ENCODE data around the gene HOMER1. TPM values are rescaled to one million over a fixed set of nuclear protein-coding genes. Genes with fewer than 3 reads are reported as not detected.

HOMER1 gene
- total and polyA plus RNA-seq, 9 of the 15 experiments (the other 6 are each of a cell fraction or from before 2014, with no cell fraction given): 6.3 to 39.9 (median 9.9) TPM

DNA sequence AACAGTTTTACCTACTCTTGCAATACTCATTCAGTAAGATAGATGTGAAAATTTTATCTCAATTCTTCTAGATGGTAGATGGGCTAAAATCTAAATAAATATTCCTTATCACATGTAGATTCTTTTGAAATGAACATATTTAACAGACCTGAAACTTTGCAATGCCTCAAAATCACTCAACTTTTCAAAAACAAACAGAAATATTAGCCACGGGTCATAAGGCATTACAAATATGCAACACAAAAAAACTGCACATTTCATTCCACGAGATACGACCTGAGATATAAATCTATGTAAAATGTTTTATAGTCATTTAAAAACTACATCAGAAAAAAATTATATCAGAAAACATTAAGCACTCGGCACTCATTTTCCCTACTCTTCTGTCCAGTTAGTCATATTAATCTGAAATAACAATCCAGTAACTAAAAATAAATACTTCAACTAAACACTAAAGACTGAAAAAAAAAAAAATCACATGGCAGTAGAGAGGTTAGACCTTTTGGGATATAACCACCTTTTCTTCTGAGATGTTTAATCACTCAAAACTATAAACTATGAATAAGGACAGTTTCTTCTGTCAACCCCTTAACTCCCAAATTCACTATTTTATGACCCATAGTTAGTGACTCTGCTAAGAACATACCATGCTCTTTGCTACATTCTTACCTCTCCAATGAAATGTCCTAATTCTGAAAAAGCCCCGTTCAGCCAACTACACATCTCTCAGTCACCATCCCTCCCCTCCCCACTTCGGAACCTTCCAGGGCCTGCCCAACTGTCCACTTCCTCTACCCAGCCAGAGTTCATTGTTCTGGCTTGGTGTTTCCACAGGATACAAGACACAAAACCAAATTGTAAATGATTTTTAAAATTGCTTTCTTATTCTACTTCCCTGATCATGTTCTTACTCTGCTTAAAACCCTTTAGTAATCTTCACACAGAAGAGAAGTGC lies 6.4 kb downstream of the HOMER1 start:
- H3K9me3 ChIP-seq (replicated peaks; ENCODE audit: control insufficient read depth, insufficient read depth, low read depth, low read length): no peaks in the 10 kb centered on the region

More for the DNA sequence above, 6.4 kb downstream of the HOMER1 start:
- peak overlapping the region; percentile 28; the same call in 1 of the 2 replicates for H3K4me2 ChIP-seq (ENCODE audit: insufficient read depth, low read length)
- no peaks in the 10 kb centered on the region for H3K36me3 ChIP-seq (ENCODE audit: control insufficient read depth, insufficient read depth, low read length)
- 56% methylated on average over 6 of the region's 6 CpGs for WGBS (ENCODE audit: insufficient coverage, low coverage, missing lambda C conversion rate)
- intact Hi-C loops (cut with micrococcal nuclease) (no loop called here), in situ Hi-C loops (cut with MboI) (no loop called here)
- ATAC-seq (peak; percentile 56), DNase-seq (ENCODE audit: extremely low read depth in 1 of 4, low spot score in 3 of 4) (peak in 1 of 4 experiments; percentile 37), FAIRE-seq (no peak)
- no TSS peak for BruUV-seq (replicated peaks)
- ChIA-PET POLR2A (no interaction called here), CTCF (ENCODE audit: low intra/inter-chr PET ratio) (no interaction called here)
- peak overlapping the region; percentile 30; the same call in 2 of the 3 replicates for H3K27ac ChIP-seq (ENCODE audit: extremely low read depth, low read depth, low read length)
- peaks cover 5 to 25% of the 10 kb centered on the region in 2 experiments for H3K4me1 ChIP-seq (replicated peaks in 1 of 2; ENCODE audit: control insufficient read depth in 2 of 2, insufficient read depth in 2 of 2, low read length in 2 of 2)
- TF ChIP-seq SPI1 (IDR thresholded peaks at IDR 0.05; ENCODE audit: borderline replicate concordance, low read depth, low read length) (peak; percentile 65; the same call in 1 of the 2 replicates), MYNN (IDR thresholded peaks at IDR 0.05) (no peak), MYNN (CRISPR knock-in tag; IDR thresholded peaks at IDR 0.05) (no peak), FOSL1 (tag; conservative IDR thresholded peaks at IDR 0.05) (no peak), BHLHE40 (IDR thresholded peaks at IDR 0.05; ENCODE audit: low read length) (no peak), GATA2 (CRISPR knock-in tag; IDR thresholded peaks at IDR 0.05) (no peak), GABPB1 (CRISPR knock-in tag; IDR thresholded peaks at IDR 0.05) (no peak), ZNF551 (CRISPR knock-in tag; IDR thresholded peaks at IDR 0.05) (no peak), FOXP1 (CRISPR knock-in tag; IDR thresholded peaks at IDR 0.05) (no peak), SMARCA4 (IDR thresholded peaks at IDR 0.05) (no peak)
- TF ChIP-seq, protein P1, sequence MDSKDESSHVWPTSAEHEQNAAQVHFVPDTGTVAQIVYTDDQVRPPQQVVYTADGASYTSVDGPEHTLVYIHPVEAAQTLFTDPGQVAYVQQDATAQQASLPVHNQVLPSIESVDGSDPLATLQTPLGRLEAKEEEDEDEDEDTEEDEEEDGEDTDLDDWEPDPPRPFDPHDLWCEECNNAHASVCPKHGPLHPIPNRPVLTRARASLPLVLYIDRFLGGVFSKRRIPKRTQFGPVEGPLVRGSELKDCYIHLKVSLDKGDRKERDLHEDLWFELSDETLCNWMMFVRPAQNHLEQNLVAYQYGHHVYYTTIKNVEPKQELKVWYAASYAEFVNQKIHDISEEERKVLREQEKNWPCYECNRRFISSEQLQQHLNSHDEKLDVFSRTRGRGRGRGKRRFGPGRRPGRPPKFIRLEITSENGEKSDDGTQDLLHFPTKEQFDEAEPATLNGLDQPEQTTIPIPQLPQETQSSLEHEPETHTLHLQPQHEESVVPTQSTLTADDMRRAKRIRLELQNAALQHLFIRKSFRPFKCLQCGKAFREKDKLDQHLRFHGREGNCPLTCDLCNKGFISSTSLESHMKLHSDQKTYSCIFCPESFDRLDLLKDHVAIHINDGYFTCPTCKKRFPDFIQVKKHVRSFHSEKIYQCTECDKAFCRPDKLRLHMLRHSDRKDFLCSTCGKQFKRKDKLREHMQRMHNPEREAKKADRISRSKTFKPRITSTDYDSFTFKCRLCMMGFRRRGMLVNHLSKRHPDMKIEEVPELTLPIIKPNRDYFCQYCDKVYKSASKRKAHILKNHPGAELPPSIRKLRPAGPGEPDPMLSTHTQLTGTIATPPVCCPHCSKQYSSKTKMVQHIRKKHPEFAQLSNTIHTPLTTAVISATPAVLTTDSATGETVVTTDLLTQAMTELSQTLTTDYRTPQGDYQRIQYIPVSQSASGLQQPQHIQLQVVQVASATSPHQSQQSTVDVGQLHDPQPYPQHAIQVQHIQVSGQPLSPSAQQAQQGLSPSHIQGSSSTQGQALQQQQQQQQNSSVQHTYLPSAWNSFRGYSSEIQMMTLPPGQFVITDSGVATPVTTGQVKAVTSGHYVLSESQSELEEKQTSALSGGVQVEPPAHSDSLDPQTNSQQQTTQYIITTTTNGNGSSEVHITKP (IDR thresholded peaks at IDR 0.05; ENCODE audit: partially characterized antibody): peak; percentile 13
- peaks cover 13% of the 10 kb centered on the region for H4K20me1 ChIP-seq (replicated peaks; ENCODE audit: control insufficient read depth, insufficient read depth, low read length)
- H3K79me2 ChIP-seq (ENCODE audit: control insufficient read depth, insufficient read depth, low read length): peaks cover 84% of the 10 kb centered on the region
- no peaks in the 10 kb centered on the region for H3K27me3 ChIP-seq (ENCODE audit: control insufficient read depth in 2 of 2, insufficient read depth in 2 of 2, low read length in 2 of 2)
- H3K9me1 ChIP-seq (ENCODE audit: control insufficient read depth, insufficient read depth, low read length): peaks cover 5% of the 10 kb centered on the region
- no peak overlapping the region for H2AFZ ChIP-seq (ENCODE audit: low read depth, low read length)
- H3K9ac ChIP-seq (ENCODE audit: insufficient read depth in 1 of 2, low read depth in 2 of 2, low read length in 2 of 2): no peak overlapping the region; a peak in 1 of 4 replicates
- H3K4me3 ChIP-seq: no peak overlapping the region
